ENCODE data around the gene DPP3.

DNA sequence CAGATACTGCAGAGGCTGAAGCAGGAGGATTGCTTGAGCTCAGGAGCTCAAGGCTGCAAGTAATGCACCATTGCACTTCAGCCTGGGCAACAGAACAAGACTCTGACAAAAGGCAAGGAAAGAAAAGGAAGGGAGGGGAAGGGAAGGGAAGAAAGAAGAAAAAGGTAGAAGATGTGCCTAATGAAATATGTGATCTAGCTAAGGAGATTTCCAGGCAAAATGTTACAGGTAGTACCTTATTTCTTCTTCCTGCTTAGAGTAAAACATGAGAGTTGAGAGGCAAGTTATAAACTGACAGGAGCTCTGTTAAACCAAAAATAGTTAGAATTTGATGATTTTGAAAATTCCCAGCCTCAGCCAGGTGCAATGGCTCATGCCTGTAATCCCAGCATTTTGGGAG, 18.2 kb upstream of the DPP3 start:
- no peak for TF ChIP-seq CTCF (conservative IDR thresholded peaks at IDR 0.05 in 1 of 2, IDR thresholded peaks at IDR 0.05 in 1 of 2; ENCODE audit: low read depth in 1 of 2, low read length in 2 of 2)
- TF ChIP-seq EZH2 (IDR thresholded peaks at IDR 0.05; ENCODE audit: low read length, missing control alignments) = no peak

Measured in fibroblast of lung (primary cell).